HFF-Myc (cell line): ENCODE measurements around the gene LMBRD1.

Experiments used
- DNase-seq: peaks from one replicate; pipeline ENCODE4 v3.0.0-alpha.2; 2011; ENCODE audit warnings: low read depth; ENCODE audit errors: extremely low read depth
- H3K4me3 ChIP-seq: replicated peaks from 2 replicates; pipeline ENCODE4 v1.5.1; 2011; ENCODE audit warnings: low read depth, mild to moderate bottlenecking, control low read depth, low read length
- CTCF ChIP-seq: IDR thresholded peaks from 2 replicates; pipeline ENCODE4 v1.5.1; 2012; ENCODE audit warnings: mild to moderate bottlenecking, low read depth, low read length, control low read depth; ENCODE audit errors: missing control alignments

The LMBRD1 gene

GRCh38 chr6:69663215-69663614 lies 133.6 kb downstream of the LMBRD1 start:
- no peak for DNase-seq
- H3K4me3 ChIP-seq: no peak overlapping the region
- no peak for TF ChIP-seq CTCF

GRCh38 chr6:69650703-69651102 lies 146.1 kb downstream of the LMBRD1 start:
- no peak for TF ChIP-seq CTCF
- no peak for DNase-seq
- no peak overlapping the region for H3K4me3 ChIP-seq

GRCh38 chr6:69647726-69648125 lies 149.1 kb downstream of the LMBRD1 start:
- no peak for DNase-seq
- TF ChIP-seq CTCF: no peak
- no peak overlapping the region for H3K4me3 ChIP-seq

- no peak for DNase-seq
- H3K4me3 ChIP-seq: no peak overlapping the region
- TF ChIP-seq CTCF: no peak
Measured at GRCh38 chr6:69643688-69644087, 153.1 kb downstream of the LMBRD1 start.

- TF ChIP-seq CTCF: no peak
- no peak overlapping the region for H3K4me3 ChIP-seq
- no peak for DNase-seq
Measured at GRCh38 chr6:69632932-69633331, 163.9 kb downstream of the LMBRD1 start.

- DNase-seq: no peak
- TF ChIP-seq CTCF: no peak
- no peak overlapping the region for H3K4me3 ChIP-seq
Measured at GRCh38 chr6:69631552-69632346, 165.1 kb downstream of the LMBRD1 start.

GRCh38 chr6:69630767-69631166 lies 166.0 kb downstream of the LMBRD1 start:
- no peak for TF ChIP-seq CTCF

More at GRCh38 chr6:69630767-69631166, 166.0 kb downstream of the LMBRD1 start:
- DNase-seq: no peak
- no peak overlapping the region for H3K4me3 ChIP-seq
